Suppressor macrophage (primary cell): ENCODE results near the gene GALNT15.

Source experiments
- DNase-seq, 4 experiments: peaks; one replicate each; pipeline ENCODE4 v3.0.0-alpha.2; 2020 to 2022

Gene GALNT15

GRCh38 chr3:16171009-16171408 lies 3.5 kb upstream of the GALNT15 start:
- DNase-seq: no peak

- no peak for DNase-seq
Observed at GRCh38 chr3:16171825-16172224, 2.7 kb upstream of the GALNT15 start.

- DNase-seq: no peak
Observed at GRCh38 chr3:16173283-16174025, 1.0 kb upstream of the GALNT15 start.

- DNase-seq: no peak
Observed at GRCh38 chr3:16174026-16174355, 489 bp upstream of the GALNT15 start.

GRCh38 chr3:16174976-16175901 lies 759 bp downstream of the GALNT15 start:
- no peak for DNase-seq

GRCh38 chr3:16176391-16177030 lies 2.0 kb downstream of the GALNT15 start:
- no peak for DNase-seq

- no peak for DNase-seq
Observed at GRCh38 chr3:16177382-16177781, 2.9 kb downstream of the GALNT15 start.

- DNase-seq: peak; percentile 71 to 90 (median 84)
Observed at GRCh38 chr3:16177962-16178627, 3.6 kb downstream of the GALNT15 start.

- DNase-seq: no peak
Observed at GRCh38 chr3:16178628-16178988, 4.1 kb downstream of the GALNT15 start.

- no peak for DNase-seq
Observed at GRCh38 chr3:16179261-16179660, 4.8 kb downstream of the GALNT15 start.

GRCh38 chr3:16179771-16180736 lies 5.6 kb downstream of the GALNT15 start:
- no peak for DNase-seq

- DNase-seq: no peak
Observed at GRCh38 chr3:16180737-16181134, 6.3 kb downstream of the GALNT15 start.

- DNase-seq: peak; percentile 92 to 97 (median 94)
Observed at GRCh38 chr3:16181361-16181760, 6.9 kb downstream of the GALNT15 start.

GRCh38 chr3:16182183-16182582 lies 7.7 kb downstream of the GALNT15 start:
- no peak for DNase-seq

GRCh38 chr3:16182612-16183011 lies 8.1 kb downstream of the GALNT15 start:
- DNase-seq: no peak

- no peak for DNase-seq
Observed at GRCh38 chr3:16183082-16183481, 8.6 kb downstream of the GALNT15 start.

- peak in 1 of 4 experiments; percentile 14 for DNase-seq
Observed at GRCh38 chr3:16183601-16184270, 9.3 kb downstream of the GALNT15 start.

GRCh38 chr3:16186086-16186485 lies 11.6 kb downstream of the GALNT15 start:
- no peak for DNase-seq

- no peak for DNase-seq
Observed at GRCh38 chr3:16186565-16186964, 12.1 kb downstream of the GALNT15 start.

- DNase-seq: no peak
Observed at GRCh38 chr3:16187213-16187790, 12.8 kb downstream of the GALNT15 start.

GRCh38 chr3:16188071-16188470 lies 13.6 kb downstream of the GALNT15 start:
- no peak for DNase-seq
